ENCODE measurements around the gene CDC6. TPM values are rescaled to one million over a fixed set of nuclear protein-coding genes. Genes with fewer than 3 reads are reported as not detected.
A peak's percentile ranks its signal among the peaks of the same experiment; 100 is the strongest.

Gene CDC6
- total RNA-seq, 4 donors from 2014 or later = 0.88 to 11.3 TPM; not detected in 2

- Histone ChIP-seq H3K36me3 (no peaks in the 10 kb centered on the region), H3K27me3 (no peaks in the 10 kb centered on the region), H3K4me3 (no peak overlapping the region), H3K27ac (peak overlapping the region; percentile 44 to 76), H3K9me3 (no peaks in the 10 kb centered on the region), H3K4me1 (peaks cover 0 to 4% of the 10 kb centered on the region in 2 donors)
- TF ChIP-seq, protein P1, sequence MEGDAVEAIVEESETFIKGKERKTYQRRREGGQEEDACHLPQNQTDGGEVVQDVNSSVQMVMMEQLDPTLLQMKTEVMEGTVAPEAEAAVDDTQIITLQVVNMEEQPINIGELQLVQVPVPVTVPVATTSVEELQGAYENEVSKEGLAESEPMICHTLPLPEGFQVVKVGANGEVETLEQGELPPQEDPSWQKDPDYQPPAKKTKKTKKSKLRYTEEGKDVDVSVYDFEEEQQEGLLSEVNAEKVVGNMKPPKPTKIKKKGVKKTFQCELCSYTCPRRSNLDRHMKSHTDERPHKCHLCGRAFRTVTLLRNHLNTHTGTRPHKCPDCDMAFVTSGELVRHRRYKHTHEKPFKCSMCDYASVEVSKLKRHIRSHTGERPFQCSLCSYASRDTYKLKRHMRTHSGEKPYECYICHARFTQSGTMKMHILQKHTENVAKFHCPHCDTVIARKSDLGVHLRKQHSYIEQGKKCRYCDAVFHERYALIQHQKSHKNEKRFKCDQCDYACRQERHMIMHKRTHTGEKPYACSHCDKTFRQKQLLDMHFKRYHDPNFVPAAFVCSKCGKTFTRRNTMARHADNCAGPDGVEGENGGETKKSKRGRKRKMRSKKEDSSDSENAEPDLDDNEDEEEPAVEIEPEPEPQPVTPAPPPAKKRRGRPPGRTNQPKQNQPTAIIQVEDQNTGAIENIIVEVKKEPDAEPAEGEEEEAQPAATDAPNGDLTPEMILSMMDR (IDR thresholded peaks at IDR 0.05) = no peak
- TF ChIP-seq POLR2A (IDR thresholded peaks at IDR 0.05) = no peak
- intact Hi-C loops (cut with DNase I; ENCODE audit: low total_unique reads) = no loop called here
- DNase-seq = no peak
Measured at GRCh38 chr17:40284085-40284713, 3.5 kb upstream of the CDC6 start.

- Histone ChIP-seq H3K27ac (no peak overlapping the region), H3K4me1 (peaks cover 0 to 4% of the 10 kb centered on the region in 2 donors), H3K4me3 (no peak overlapping the region), H3K36me3 (no peaks in the 10 kb centered on the region), H3K9me3 (no peaks in the 10 kb centered on the region), H3K27me3 (no peaks in the 10 kb centered on the region)
- intact Hi-C loops (cut with DNase I; ENCODE audit: low total_unique reads) = no loop called here
- no peak for TF ChIP-seq POLR2A (IDR thresholded peaks at IDR 0.05)
- TF ChIP-seq, protein P1 (IDR thresholded peaks at IDR 0.05) = no peak
- DNase-seq = no peak
Measured at GRCh38 chr17:40286473-40286872, 1.2 kb upstream of the CDC6 start.

DNA sequence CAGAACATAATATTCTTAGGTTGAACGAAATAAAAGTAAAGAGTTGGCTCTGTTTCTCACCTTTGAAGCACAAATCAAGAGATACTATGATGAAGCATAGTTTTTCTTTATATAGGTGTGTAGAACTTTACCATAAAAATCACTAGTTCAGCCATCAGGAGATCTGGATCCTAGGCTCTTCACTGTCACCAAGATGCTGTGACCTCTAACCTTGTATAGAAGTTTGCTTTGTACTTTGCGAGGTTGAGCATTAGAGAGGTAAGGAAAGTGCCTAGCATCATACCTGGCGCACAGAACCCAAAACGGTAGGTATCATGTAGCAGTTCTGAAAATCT, 553 bp upstream of the CDC6 start:
- no peak for DNase-seq
- Histone ChIP-seq H3K4me3 (peak overlapping the region in 1 of 2 donors; percentile 24), H3K27ac (peak overlapping the region; percentile 32 to 50), H3K9me3 (no peaks in the 10 kb centered on the region), H3K4me1 (peaks cover 0 to 4% of the 10 kb centered on the region in 2 donors), H3K36me3 (no peaks in the 10 kb centered on the region), H3K27me3 (no peaks in the 10 kb centered on the region)
- intact Hi-C loops (cut with DNase I; ENCODE audit: low total_unique reads) = no loop called here
- TF ChIP-seq, protein P1 (IDR thresholded peaks at IDR 0.05) = no peak
- no peak for TF ChIP-seq POLR2A (IDR thresholded peaks at IDR 0.05)

DNA sequence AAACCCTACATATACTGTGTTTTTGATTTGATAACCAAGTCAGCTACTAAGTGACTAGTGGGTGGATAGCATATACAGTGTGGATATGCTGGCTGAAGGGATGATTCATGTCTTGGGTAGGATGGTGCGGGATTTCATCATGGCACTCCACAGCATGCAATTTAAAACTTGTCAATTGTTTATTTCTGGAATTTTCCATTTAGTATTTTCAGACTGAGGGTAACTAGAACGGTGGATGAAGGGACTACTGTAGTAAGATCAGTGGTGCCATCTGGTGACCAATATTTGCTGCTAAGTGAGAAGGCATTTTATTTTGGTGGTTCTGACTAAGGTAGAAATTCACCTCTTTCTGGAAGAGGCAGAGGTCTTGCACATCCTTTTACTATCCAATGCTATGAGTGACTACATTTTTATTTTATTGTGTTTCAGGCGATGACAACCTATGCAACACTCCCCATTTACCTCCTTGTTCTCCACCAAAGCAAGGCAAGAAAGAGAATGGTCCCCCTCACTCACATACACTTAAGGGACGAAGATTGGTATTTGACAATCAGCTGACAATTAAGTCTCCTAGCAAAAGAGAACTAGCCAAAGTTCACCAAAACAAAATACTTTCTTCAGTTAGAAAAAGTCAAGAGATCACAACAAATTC, 3.1 kb downstream of the CDC6 start:
- no peak overlapping the region for H3K4me3 ChIP-seq
- intact Hi-C loops (cut with DNase I; ENCODE audit: low total_unique reads) = no loop called here
- H3K27me3 ChIP-seq = no peaks in the 10 kb centered on the region
- no peaks in the 10 kb centered on the region for H3K4me1 ChIP-seq
- H3K27ac ChIP-seq = no peak overlapping the region
- no peak for TF ChIP-seq POLR2A (IDR thresholded peaks at IDR 0.05)
- TF ChIP-seq, protein P1 (IDR thresholded peaks at IDR 0.05) = peak; percentile 41 to 73 (median 61)
- peak in 1 of 2 donors; percentile 58 for DNase-seq
- no peaks in the 10 kb centered on the region for H3K36me3 ChIP-seq
- no peaks in the 10 kb centered on the region for H3K9me3 ChIP-seq

DNA sequence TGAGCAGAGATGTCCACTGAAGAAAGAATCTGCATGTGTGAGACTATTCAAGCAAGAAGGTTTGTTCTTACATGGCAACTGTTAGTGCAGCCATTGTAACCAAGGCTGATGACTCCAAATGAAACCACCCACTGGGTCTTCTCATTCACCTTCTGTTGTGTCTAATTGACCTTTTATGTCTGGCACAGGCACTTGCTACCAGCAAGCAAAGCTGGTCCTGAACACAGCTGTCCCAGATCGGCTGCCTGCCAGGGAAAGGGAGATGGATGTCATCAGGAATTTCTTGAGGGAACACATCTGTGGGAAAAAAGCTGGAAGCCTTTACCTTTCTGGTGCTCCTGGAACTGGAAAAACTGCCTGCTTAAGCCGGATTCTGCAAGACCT, 3.6 kb downstream of the CDC6 start:
- Histone ChIP-seq H3K27ac (no peak overlapping the region), H3K27me3 (no peaks in the 10 kb centered on the region), H3K9me3 (no peaks in the 10 kb centered on the region), H3K4me3 (no peak overlapping the region), H3K36me3 (no peaks in the 10 kb centered on the region), H3K4me1 (no peaks in the 10 kb centered on the region)
- no peak for DNase-seq
- intact Hi-C loops (cut with DNase I; ENCODE audit: low total_unique reads) = no loop called here
- TF ChIP-seq, protein P1 (IDR thresholded peaks at IDR 0.05) = no peak
- no peak for TF ChIP-seq POLR2A (IDR thresholded peaks at IDR 0.05)
